ENCODE measurements around the gene MACROD2.

GRCh38 chr20:14332866-14333265 is 337.6 kb downstream of the MACROD2 start:
- no peak for TF ChIP-seq JUNB (IDR thresholded peaks at IDR 0.05)
- no peak for TF ChIP-seq EP300 (IDR thresholded peaks at IDR 0.05)

Measured in A549 (cell line).